GM23338 (cell line): Measurements from ENCODE around the gene GTPBP10. TPM values are rescaled to one million over a fixed set of nuclear protein-coding genes. Genes with fewer than 3 reads are reported as not detected.

Experiments
- ATAC-seq: fragments of 200-7000 bp; cut with Tn5 transposase; 3 replicates; pipeline ENCODE4 v1.9.1; 2020
- DNase-seq: peaks from one replicate; pipeline ENCODE4 v3.0.0-alpha.2; 2015; ENCODE audit warnings: low spot score
- H2AFZ ChIP-seq: fragments of 200-600 bp; sonication (generic); 2 replicates; pipeline ENCODE4 v1.8.0; 2016; ENCODE audit warnings: antibody characterized with exemption, mild to moderate bottlenecking, moderate library complexity
- H3F3A ChIP-seq: fragments of 200-600 bp; sonication (generic); replicated peaks from 2 replicates; pipeline ENCODE4 v1.8.0; 2017; ENCODE audit warnings: antibody characterized with exemption, mixed run types, low read depth
- H3K27ac ChIP-seq: fragments of 200-600 bp; sonication (generic); 2 replicates; pipeline ENCODE4 v1.6.1; 2016; ENCODE audit warnings: low read depth
- H3K27me3 ChIP-seq: fragments of 200-600 bp; sonication (generic); 2 replicates; pipeline ENCODE4 v1.8.0; 2016; ENCODE audit warnings: mild to moderate bottlenecking, mixed run types, moderate library complexity; ENCODE audit not compliant: insufficient read depth
- H3K36me3 ChIP-seq: fragments of 200-600 bp; sonication (generic); 2 replicates; pipeline ENCODE4 v1.8.0; 2016; ENCODE audit warnings: mild to moderate bottlenecking; ENCODE audit not compliant: insufficient read depth
- H3K4me1 ChIP-seq: fragments of 200-600 bp; sonication (generic); 2 replicates; pipeline ENCODE4 v1.8.0; 2016; ENCODE audit warnings: mild to moderate bottlenecking, moderate library complexity; ENCODE audit not compliant: insufficient read depth
- H3K4me2 ChIP-seq: fragments of 200-600 bp; sonication (generic); 2 replicates; pipeline ENCODE4 v1.7.1; 2017; ENCODE audit warnings: mixed run types
- H3K4me3 ChIP-seq: fragments of 200-600 bp; sonication (generic); 2 replicates; pipeline ENCODE4 v1.6.1; 2016; ENCODE audit warnings: mixed run types
- H3K79me2 ChIP-seq: fragments of 200-600 bp; sonication (generic); replicated peaks from 2 replicates; pipeline ENCODE4 v1.8.0; 2017; ENCODE audit warnings: mild to moderate bottlenecking; ENCODE audit not compliant: insufficient read depth
- H3K9me2 ChIP-seq: fragments of 200-600 bp; sonication (generic); 2 replicates; pipeline ENCODE4 v1.8.0; 2017; ENCODE audit not compliant: insufficient read depth
- H4K20me1 ChIP-seq: fragments of 200-600 bp; sonication (generic); replicated peaks from 2 replicates; pipeline ENCODE4 v1.8.0; 2017; ENCODE audit warnings: mild to moderate bottlenecking; ENCODE audit not compliant: insufficient read depth
- H3K27ac Mint-ChIP-seq: 2 replicates; pipeline ENCODE4 v1.8.0; 2020; ENCODE audit warnings: inconsistent platforms, mild to moderate bottlenecking, moderate library complexity, mixed read lengths
- H3K27me3 Mint-ChIP-seq: 3 replicates; pipeline ENCODE4 v1.8.0; 2022; ENCODE audit warnings: low read depth, mild to moderate bottlenecking, moderate library complexity, mixed read lengths, inconsistent platforms; ENCODE audit not compliant: insufficient read depth, poor library complexity
- H3K36me3 Mint-ChIP-seq: 3 replicates; pipeline ENCODE4 v1.8.0; 2021; ENCODE audit warnings: low read depth, mild to moderate bottlenecking, inconsistent platforms, moderate library complexity, mixed read lengths
- H3K4me1 Mint-ChIP-seq: 3 replicates; pipeline ENCODE4 v1.8.0; 2020; ENCODE audit warnings: mild to moderate bottlenecking, inconsistent platforms, mixed read lengths
- H3K4me3 Mint-ChIP-seq: 3 replicates; pipeline ENCODE4 v1.8.0; 2021; ENCODE audit warnings: moderate library complexity, mild to moderate bottlenecking, inconsistent platforms, mixed read lengths
- H3K9me3 Mint-ChIP-seq: 3 replicates; pipeline ENCODE4 v1.8.0; 2020; ENCODE audit warnings: moderate library complexity, mild to moderate bottlenecking, inconsistent platforms, mixed read lengths
- CREB1 ChIP-seq: fragments of 250-450 bp; sonication (Bioruptor Pico); IDR thresholded peaks from 2 replicates; pipeline ENCODE4 v1.5.0; 2020; ENCODE audit warnings: low read depth, mild to moderate bottlenecking, moderate library complexity
- CTCF ChIP-seq, 2 experiments: fragments of 200-600 bp in 1 of 2; sonication (generic) in 1 of 2; conservative IDR thresholded peaks; 2 replicates each; pipeline versions ENCODE4 v1.5.1 to v1.6.1; 2016 to 2017; ENCODE audit warnings: antibody characterized with exemption in 2 of 2, low read depth in 2 of 2, mild to moderate bottlenecking in 2 of 2, moderate library complexity in 1 of 2
- ETS1 ChIP-seq: IDR thresholded peaks from 2 replicates; pipeline ENCODE4 v1.6.1; 2016; ENCODE audit warnings: antibody characterized with exemption
- EZH2 ChIP-seq: fragments of 200-600 bp; sonication (generic); IDR thresholded peaks from one replicate; pipeline ENCODE4 v1.8.0; 2017; ENCODE audit warnings: antibody characterized with exemption, mild to moderate bottlenecking, low read depth; ENCODE audit not compliant: unreplicated experiment
- EZH2phosphoT487 ChIP-seq: fragments of 200-600 bp; sonication (generic); IDR thresholded peaks from one replicate; pipeline ENCODE4 v1.8.1; 2018; ENCODE audit warnings: antibody characterized with exemption; ENCODE audit not compliant: unreplicated experiment
- JUNB ChIP-seq: IDR thresholded peaks from one replicate; pipeline ENCODE4 v1.6.1; 2016; ENCODE audit warnings: antibody characterized with exemption; ENCODE audit not compliant: unreplicated experiment
- NANOG ChIP-seq: IDR thresholded peaks from 2 replicates; pipeline ENCODE4 v1.6.1; 2016; ENCODE audit warnings: antibody characterized with exemption, borderline replicate concordance
- POLR2AphosphoS5 ChIP-seq: IDR thresholded peaks from 2 replicates; pipeline ENCODE4 v1.6.1; 2016; ENCODE audit warnings: antibody characterized with exemption, low read depth
- REST ChIP-seq: IDR thresholded peaks from one replicate; pipeline ENCODE4 v1.6.1; 2018; ENCODE audit warnings: antibody characterized with exemption; ENCODE audit not compliant: unreplicated experiment
- STAT1 ChIP-seq: IDR thresholded peaks from one replicate; pipeline ENCODE4 v1.6.1; 2016; ENCODE audit warnings: antibody characterized with exemption; ENCODE audit not compliant: unreplicated experiment
- ZNF114 ChIP-seq: fragments of 250-450 bp; sonication (Bioruptor Pico); IDR thresholded peaks from 2 replicates; pipeline ENCODE4 v1.5.0; 2020; ENCODE audit warnings: mild to moderate bottlenecking, moderate library complexity
- ZNF331 ChIP-seq: fragments of 250-450 bp; sonication (Bioruptor Pico); IDR thresholded peaks from 2 replicates; pipeline ENCODE4 v1.5.0; 2020; ENCODE audit warnings: low read depth, mild to moderate bottlenecking, moderate library complexity
- polyA plus RNA-seq: library from polyadenylated mRNA; unstranded; fragments of >200 nt; fragmentation: Nextera tagmentation; extraction: Ambion mirVana; gene quantifications from 2 replicates; pipeline ENCODE4 v1.2.1, GENCODE V29; 2016
- total RNA-seq: library from RNA; depleted of rRNA; stranded (reverse); fragments of >200 nt; shearing (Covaris generic); gene quantifications from 2 replicates; pipeline ENCODE4 v1.2.3, GENCODE V29; 2014

Gene GTPBP10
- total and polyA plus RNA-seq, 2 experiments from 2014 or later, result 15.1 to 23.0 TPM

GRCh38 chr7:90421651-90422050 is 75.1 kb downstream of the GTPBP10 start (continued):
- TF ChIP-seq POLR2AphosphoS5 (no peak), ZNF331 (CRISPR knock-in tag) (no peak), EZH2 (no peak), CREB1 (no peak), STAT1 (no peak)

GRCh38 chr7:90424720-90425119 is 78.2 kb downstream of the GTPBP10 start:
- no peak overlapping the region for H3K4me3 Mint-ChIP-seq
- H4K20me1 ChIP-seq, result no peaks in the 10 kb centered on the region
- H3K27me3 Mint-ChIP-seq, result no peaks in the 10 kb centered on the region
- H3K9me2 ChIP-seq, result 0 out of 2 replicates have a peak, but pooled peaks cover 4% of the 10 kb centered on the region
- no peaks in the 10 kb centered on the region for H3K27me3 ChIP-seq
- H3K36me3 ChIP-seq, result no peaks in the 10 kb centered on the region
- H3K27ac ChIP-seq, result no peak overlapping the region
- peaks cover 12% of the 10 kb centered on the region; the same call in 1 of the 3 replicates for H3K36me3 Mint-ChIP-seq
- DNase-seq (no peak), ATAC-seq (no peak)
- H3K4me2 ChIP-seq, result no peak overlapping the region
- H2AFZ ChIP-seq, result no peak overlapping the region
- H3K4me1 Mint-ChIP-seq, result no peaks in the 10 kb centered on the region
- H3K27ac Mint-ChIP-seq, result no peak overlapping the region
- no peak overlapping the region for H3K4me3 ChIP-seq
- peaks cover 10% of the 10 kb centered on the region for H3K9me3 Mint-ChIP-seq
- H3K4me1 ChIP-seq, result no peaks in the 10 kb centered on the region
- H3K79me2 ChIP-seq, result no peaks in the 10 kb centered on the region
- TF ChIP-seq ETS1, result no peak
- TF ChIP-seq CREB1, result no peak
- TF ChIP-seq JUNB, result no peak
- H3F3A ChIP-seq, result no peaks in the 10 kb centered on the region

GRCh38 chr7:90425376-90425775 is 78.9 kb downstream of the GTPBP10 start:
- no peaks in the 10 kb centered on the region for H4K20me1 ChIP-seq
- no peaks in the 10 kb centered on the region for H3K36me3 ChIP-seq
- DNase-seq (no peak), ATAC-seq (no peak)
- H3K4me1 ChIP-seq, result no peaks in the 10 kb centered on the region
- no peaks in the 10 kb centered on the region for H3K4me1 Mint-ChIP-seq
- no peak overlapping the region for H3K4me2 ChIP-seq
- no peak overlapping the region for H3K27ac ChIP-seq
- no peak overlapping the region for H2AFZ ChIP-seq
- H3K27ac Mint-ChIP-seq, result no peak overlapping the region
- H3K79me2 ChIP-seq, result no peaks in the 10 kb centered on the region
- H3K4me3 ChIP-seq, result no peak overlapping the region
- TF ChIP-seq STAT1 (no peak), CTCF (conservative IDR thresholded peaks at IDR 0.05; ENCODE audit: low read depth in 2 of 2) (no peak), CREB1 (no peak), ZNF114 (no peak), EZH2 (no peak), NANOG (no peak), JUNB (no peak), EZH2phosphoT487 (no peak), ZNF331 (CRISPR knock-in tag) (no peak), REST (no peak), POLR2AphosphoS5 (no peak)
- 0 out of 2 replicates have a peak, but pooled peaks cover 4% of the 10 kb centered on the region for H3K9me2 ChIP-seq
- H3K36me3 Mint-ChIP-seq, result peaks cover 12% of the 10 kb centered on the region; the same call in 1 of the 3 replicates
- H3F3A ChIP-seq, result no peaks in the 10 kb centered on the region
- no peak overlapping the region for H3K4me3 Mint-ChIP-seq
- no peaks in the 10 kb centered on the region for H3K27me3 ChIP-seq
- H3K9me3 Mint-ChIP-seq, result peaks cover 10% of the 10 kb centered on the region
- peaks cover 2% of the 10 kb centered on the region for H3K27me3 Mint-ChIP-seq
